Measurements from ENCODE around the gene CCDC85A. TPM values are rescaled to one million over a fixed set of nuclear protein-coding genes. Genes with fewer than 3 reads are reported as not detected.

Gene CCDC85A
- total RNA-seq, 4 donors from 2014 or later: 9.0 to 28.4 (median 9.8) TPM

DNA sequence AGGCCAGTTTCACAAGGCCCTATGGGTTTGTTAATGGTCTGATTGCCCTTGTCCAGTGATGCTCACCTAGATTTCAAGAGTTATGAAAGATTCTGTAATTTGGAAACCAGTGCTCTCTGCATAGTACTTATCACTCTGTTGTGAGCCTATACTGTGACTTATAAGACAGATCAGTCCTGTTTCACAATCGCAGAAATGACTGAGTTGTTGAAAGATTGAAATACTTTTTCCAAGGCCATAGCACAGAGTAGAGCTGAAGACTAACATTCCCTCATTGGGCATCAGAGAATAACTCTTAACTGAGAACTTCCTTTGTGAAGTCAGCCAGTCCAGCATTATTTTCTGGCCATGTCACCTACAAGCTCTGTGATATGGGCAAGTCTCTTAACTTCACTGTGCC lies 44.0 kb downstream of the CCDC85A start:
- TF ChIP-seq, protein P1, sequence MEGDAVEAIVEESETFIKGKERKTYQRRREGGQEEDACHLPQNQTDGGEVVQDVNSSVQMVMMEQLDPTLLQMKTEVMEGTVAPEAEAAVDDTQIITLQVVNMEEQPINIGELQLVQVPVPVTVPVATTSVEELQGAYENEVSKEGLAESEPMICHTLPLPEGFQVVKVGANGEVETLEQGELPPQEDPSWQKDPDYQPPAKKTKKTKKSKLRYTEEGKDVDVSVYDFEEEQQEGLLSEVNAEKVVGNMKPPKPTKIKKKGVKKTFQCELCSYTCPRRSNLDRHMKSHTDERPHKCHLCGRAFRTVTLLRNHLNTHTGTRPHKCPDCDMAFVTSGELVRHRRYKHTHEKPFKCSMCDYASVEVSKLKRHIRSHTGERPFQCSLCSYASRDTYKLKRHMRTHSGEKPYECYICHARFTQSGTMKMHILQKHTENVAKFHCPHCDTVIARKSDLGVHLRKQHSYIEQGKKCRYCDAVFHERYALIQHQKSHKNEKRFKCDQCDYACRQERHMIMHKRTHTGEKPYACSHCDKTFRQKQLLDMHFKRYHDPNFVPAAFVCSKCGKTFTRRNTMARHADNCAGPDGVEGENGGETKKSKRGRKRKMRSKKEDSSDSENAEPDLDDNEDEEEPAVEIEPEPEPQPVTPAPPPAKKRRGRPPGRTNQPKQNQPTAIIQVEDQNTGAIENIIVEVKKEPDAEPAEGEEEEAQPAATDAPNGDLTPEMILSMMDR (IDR thresholded peaks at IDR 0.05; ENCODE audit: low read depth): no peak

DNA sequence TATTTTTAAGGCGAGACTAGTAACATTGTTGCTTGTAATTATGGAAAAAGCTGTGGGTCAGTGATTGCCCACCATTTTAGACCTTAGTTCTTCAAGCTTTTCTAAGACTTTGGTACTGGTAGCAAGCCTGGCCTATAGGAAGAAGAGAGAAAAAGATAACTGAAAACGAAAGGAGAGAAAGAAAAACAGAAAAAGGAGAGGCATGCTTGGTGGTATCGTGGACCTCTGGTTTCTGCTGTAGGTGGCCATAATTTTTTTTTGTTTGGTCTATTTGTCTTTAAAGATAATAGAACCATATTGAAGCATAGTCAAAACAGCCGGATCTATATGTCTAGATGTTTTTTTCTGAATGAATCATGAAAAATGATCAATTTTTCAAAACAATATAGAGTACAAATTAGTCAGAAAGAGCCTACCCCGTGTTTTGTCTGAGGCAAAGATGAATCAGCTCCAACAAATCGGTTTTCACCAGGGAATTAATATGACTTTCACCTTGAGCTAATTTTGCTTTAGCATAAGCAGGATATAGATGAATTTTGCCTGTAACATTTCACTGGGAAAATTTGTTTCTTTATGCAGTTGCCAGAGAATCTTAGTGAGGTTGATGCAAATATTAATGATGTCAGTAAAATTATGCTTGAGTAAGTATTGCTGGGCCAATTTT lies 45.7 kb downstream of the CCDC85A start:
- TF ChIP-seq, protein P1 (IDR thresholded peaks at IDR 0.05; ENCODE audit: low read depth): no peak

DNA sequence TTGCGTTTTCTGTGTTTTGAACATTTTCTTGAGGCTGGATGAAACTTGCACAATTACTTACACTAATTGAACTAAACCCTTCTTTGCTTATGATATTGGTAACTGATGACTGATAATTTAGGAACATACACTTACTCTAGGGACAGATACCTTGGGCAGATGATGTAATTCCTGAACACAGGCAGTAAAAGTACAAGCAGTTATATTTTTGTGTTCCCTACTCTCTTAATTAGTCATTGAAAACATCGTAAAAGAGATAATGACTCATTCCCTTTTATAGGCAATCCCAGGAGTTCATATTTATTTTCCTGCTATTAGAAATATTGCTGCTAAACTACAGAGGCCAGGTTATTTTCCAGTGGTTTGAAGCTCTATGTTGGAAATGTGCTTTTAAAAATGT lies 46.4 kb downstream of the CCDC85A start:
- TF ChIP-seq, protein P1 (IDR thresholded peaks at IDR 0.05; ENCODE audit: low read depth): no peak

DNA sequence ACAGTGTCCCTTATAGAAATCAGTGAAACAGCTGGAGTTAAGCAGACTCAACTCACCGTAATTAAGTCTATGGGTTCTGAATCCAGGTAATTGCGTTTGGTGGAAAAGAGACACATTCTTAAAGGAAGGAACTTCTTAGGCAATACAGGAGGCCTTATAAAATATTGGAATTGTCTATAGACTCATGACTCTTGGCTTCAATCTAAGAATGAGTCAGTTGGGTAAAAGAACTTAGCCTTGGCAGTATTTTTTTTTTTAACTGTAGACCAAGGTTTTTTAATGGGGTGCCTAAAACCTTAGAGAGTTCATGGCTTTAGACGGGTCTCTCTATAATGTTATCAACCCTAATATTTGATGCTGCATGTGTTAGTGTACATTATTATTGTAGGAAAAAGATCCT lies 47.6 kb downstream of the CCDC85A start:
- TF ChIP-seq, protein P1 (IDR thresholded peaks at IDR 0.05; ENCODE audit: low read depth): no peak

DNA sequence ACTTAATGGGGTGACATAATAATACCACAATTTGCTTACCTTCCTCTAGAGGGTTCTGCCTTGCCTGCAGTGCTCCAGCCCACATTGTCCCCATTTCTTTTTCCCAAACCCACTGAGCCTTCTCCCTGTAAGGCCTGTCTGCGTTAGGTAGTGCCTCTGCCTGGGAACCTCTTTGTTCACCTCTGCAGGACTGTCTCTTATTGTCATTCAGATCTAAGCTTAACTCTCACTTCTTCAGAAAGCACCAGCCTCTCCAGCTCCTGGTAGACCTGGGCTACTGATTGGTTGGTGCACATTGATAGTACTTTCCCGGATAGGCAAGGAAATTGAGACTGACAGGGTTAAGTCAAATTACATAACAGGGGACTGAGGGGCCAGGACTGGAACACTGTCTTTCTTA lies 49.1 kb downstream of the CCDC85A start:
- TF ChIP-seq, protein P1 (IDR thresholded peaks at IDR 0.05; ENCODE audit: low read depth): no peak

DNA sequence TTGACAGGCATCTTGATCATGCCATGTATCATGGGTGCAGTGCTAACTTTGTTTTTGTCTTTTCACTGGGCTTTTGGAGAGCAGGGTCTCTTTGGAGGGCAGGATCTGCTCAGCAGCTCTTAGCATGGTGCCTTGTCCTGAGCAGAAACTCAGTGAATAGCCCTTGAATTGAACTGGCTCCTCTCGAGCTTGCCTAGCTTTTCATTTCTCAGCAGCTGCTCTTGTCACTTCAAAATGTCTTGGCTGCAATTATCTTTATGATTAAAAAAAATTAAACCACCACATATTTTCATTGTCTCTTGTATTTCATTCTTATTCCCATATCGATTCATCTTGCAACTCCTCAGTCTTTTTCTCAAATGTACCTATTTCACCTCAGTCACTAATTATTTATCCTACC lies 50.5 kb downstream of the CCDC85A start:
- TF ChIP-seq, protein P1 (IDR thresholded peaks at IDR 0.05; ENCODE audit: low read depth): no peak

DNA sequence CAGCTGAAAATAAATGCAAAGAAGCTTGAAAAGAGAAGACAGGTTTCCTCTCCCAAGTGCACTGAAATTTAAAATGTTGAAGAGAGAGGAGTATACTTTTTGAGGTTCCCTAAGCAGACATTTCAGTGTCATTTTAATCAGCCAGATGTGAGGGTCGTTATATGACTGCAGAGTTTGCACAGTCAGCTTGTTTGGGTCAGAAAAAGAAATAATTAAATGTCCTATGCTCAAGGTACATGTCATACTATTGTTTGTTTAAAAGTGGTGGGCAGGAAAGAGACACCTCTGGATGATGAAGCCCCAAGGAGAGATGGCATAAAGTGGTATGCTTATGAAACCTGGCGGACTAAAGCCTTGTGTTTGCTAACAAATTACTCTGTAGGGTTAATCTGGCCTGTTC lies 55.2 kb downstream of the CCDC85A start:
- TF ChIP-seq, protein P1 (IDR thresholded peaks at IDR 0.05; ENCODE audit: low read depth): no peak
